ENCODE data around the gene HOXC12.

Gene HOXC12

GRCh38 chr12:53954694-53955035 is at the start of gene HOXC12:
Gene HOXC12 (plus strand): TSS chr12:53954903. CDS start chr12:53954930, 27 bp downstream.
- no peak for DNase-seq

- no peak for DNase-seq
Measured at GRCh38 chr12:53907103-53907502, 47.6 kb upstream of the HOXC12 start.

- DNase-seq = no peak
Measured at GRCh38 chr12:53916788-53917655, 37.7 kb upstream of the HOXC12 start.

- no peak for DNase-seq
Measured at GRCh38 chr12:53924521-53925405, 29.9 kb upstream of the HOXC12 start.

- DNase-seq = no peak
Measured at GRCh38 chr12:53927220-53928029, 27.3 kb upstream of the HOXC12 start.

- DNase-seq = no peak
Measured at GRCh38 chr12:53928054-53928835, 26.5 kb upstream of the HOXC12 start.

GRCh38 chr12:53929527-53929926 is 25.2 kb upstream of the HOXC12 start:
- DNase-seq = no peak

- DNase-seq = no peak
Measured at GRCh38 chr12:53930591-53931255, 24.0 kb upstream of the HOXC12 start.

- no peak for DNase-seq
Measured at GRCh38 chr12:53931844-53932581, 22.7 kb upstream of the HOXC12 start.

GRCh38 chr12:53932915-53933314 is 21.8 kb upstream of the HOXC12 start:
- DNase-seq = no peak

GRCh38 chr12:53935383-53936341 is 19.0 kb upstream of the HOXC12 start:
- no peak for DNase-seq

- no peak for DNase-seq
Measured at GRCh38 chr12:53937099-53937498, 17.6 kb upstream of the HOXC12 start.

- no peak for DNase-seq
Measured at GRCh38 chr12:53937596-53938325, 16.9 kb upstream of the HOXC12 start.

- DNase-seq = no peak
Measured at GRCh38 chr12:53938326-53939140, 16.2 kb upstream of the HOXC12 start, which contains the start of gene HOXC13. Gene HOXC13 (plus strand): TSS chr12:53938831. CDS start chr12:53938907, 76 bp downstream.

GRCh38 chr12:53939141-53940108 is 15.3 kb upstream of the HOXC12 start:
- no peak for DNase-seq

GRCh38 chr12:53940443-53941014 is 14.2 kb upstream of the HOXC12 start:
- no peak for DNase-seq

Measured in activated CD8-positive, alpha-beta memory T cell treated with anti-CD3 and anti-CD28 coated beads for 24 hours (primary cell).